Mammary epithelial cell (primary cell): ENCODE results near the gene ZFP2.

Source experiments
- EZH2 ChIP-seq: IDR thresholded peaks from 2 replicates; pipeline ENCODE4 v1.6.1; 2012; ENCODE audit warnings: low read length, inconsistent platforms, borderline replicate concordance
- TF ChIP-seq, protein P1 (sequence below), 2 donors: IDR thresholded peaks in 1 of 2; conservative IDR thresholded peaks in 1 of 2; 2 replicates each; pipeline ENCODE4 v1.5.1; 2011 to 2012; ENCODE audit warnings: inconsistent platforms in 2 of 2, low read length in 2 of 2, mild to moderate bottlenecking in 2 of 2, control low read depth in 1 of 2, low read depth in 1 of 2; ENCODE audit not compliant: insufficient read depth in 1 of 2; ENCODE audit errors: extremely low read depth in 1 of 2

DNA sequence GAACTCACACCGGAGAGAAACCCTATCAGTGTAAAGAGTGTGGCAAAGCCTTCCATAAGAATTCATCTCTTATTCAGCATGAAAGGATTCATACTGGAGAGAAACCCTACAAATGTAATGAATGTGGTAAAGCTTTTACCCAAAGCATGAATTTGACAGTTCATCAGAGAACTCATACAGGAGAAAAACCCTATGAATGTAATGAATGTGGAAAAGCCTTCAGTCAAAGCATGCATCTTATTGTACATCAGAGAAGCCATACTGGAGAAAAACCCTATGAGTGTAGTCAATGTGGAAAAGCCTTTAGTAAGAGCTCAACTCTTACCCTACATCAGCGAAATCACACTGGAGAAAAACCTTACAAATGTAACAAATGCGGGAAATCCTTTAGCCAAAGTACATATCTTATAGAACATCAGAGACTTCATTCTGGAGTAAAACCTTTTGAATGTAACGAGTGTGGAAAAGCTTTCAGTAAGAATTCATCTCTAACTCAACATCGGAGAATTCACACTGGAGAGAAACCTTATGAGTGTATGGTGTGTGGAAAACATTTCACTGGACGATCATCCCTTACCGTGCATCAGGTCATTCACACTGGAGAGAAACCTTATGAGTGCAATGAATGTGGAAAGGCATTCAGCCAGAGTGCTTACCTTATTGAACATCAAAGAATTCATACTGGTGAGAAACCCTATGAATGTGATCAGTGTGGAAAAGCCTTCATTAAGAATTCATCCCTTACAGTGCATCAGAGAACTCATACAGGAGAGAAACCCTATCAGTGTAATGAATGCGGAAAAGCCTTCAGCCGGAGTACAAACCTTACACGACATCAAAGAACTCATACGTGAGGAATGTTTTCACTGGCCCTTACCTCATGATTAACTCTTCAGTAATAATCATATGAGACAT is 36.4 kb downstream of the ZFP2 start:
- TF ChIP-seq, protein P1, sequence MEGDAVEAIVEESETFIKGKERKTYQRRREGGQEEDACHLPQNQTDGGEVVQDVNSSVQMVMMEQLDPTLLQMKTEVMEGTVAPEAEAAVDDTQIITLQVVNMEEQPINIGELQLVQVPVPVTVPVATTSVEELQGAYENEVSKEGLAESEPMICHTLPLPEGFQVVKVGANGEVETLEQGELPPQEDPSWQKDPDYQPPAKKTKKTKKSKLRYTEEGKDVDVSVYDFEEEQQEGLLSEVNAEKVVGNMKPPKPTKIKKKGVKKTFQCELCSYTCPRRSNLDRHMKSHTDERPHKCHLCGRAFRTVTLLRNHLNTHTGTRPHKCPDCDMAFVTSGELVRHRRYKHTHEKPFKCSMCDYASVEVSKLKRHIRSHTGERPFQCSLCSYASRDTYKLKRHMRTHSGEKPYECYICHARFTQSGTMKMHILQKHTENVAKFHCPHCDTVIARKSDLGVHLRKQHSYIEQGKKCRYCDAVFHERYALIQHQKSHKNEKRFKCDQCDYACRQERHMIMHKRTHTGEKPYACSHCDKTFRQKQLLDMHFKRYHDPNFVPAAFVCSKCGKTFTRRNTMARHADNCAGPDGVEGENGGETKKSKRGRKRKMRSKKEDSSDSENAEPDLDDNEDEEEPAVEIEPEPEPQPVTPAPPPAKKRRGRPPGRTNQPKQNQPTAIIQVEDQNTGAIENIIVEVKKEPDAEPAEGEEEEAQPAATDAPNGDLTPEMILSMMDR (conservative IDR thresholded peaks at IDR 0.05 in 1 of 2, IDR thresholded peaks at IDR 0.05 in 1 of 2; ENCODE audit: extremely low read depth in 1 of 2, insufficient read depth in 1 of 2, low read depth in 1 of 2, low read length in 2 of 2), result no peak
- TF ChIP-seq EZH2, result no peak
